Muscle of arm (tissue), 12 donors: ENCODE results near the gene R3HDM1. TPM values are rescaled to one million over a fixed set of nuclear protein-coding genes. Genes with fewer than 3 reads are reported as not detected.
"Not testable (repeated sequence)": the region's sequence is repeated elsewhere in the genome, so short reads cannot be mapped to it uniquely, and the experiment has no call there.

ENCODE experiments used
- DNase-seq: peaks from one replicate; pipeline ENCODE4 v3.0.0-alpha.2; 2013
- polyA plus RNA-seq, 12 donors: library from polyadenylated mRNA; unstranded; fragments of 120-200 nt; gene quantifications; one replicate each; pipeline ENCODE4 v1.2.1, GENCODE V29; 2013; ENCODE audit not compliant: insufficient read length in 12 of 12

R3HDM1 gene
- polyA plus RNA-seq, 12 donors: 17.0 to 45.7 (median 27.2) TPM; not detected in 1

DNA sequence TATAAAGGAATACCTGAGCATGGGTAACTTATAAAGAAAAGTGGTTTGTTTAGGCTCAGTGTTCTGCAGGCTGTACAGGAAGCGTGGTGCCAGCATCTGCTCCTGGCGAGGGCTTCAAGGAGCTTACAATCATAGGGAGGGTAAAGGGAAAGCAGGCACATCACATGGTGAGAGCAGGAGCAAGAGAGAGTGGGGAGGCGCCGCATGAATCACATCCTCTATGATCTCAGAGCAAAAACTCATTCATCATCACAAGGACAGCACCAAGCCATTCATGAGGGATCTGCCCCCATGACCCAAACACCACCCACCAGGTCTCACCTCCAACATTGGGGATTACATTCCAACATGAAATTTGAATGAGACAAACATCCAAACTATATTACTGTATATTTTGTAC, 32.5 kb downstream of the R3HDM1 start:
- DNase-seq: no peak

- DNase-seq: no peak
Measured at GRCh38 chr2:135570884-135571283, 39.6 kb downstream of the R3HDM1 start.

- no peak for DNase-seq
Measured at GRCh38 chr2:135573620-135574019, 42.3 kb downstream of the R3HDM1 start.

DNA sequence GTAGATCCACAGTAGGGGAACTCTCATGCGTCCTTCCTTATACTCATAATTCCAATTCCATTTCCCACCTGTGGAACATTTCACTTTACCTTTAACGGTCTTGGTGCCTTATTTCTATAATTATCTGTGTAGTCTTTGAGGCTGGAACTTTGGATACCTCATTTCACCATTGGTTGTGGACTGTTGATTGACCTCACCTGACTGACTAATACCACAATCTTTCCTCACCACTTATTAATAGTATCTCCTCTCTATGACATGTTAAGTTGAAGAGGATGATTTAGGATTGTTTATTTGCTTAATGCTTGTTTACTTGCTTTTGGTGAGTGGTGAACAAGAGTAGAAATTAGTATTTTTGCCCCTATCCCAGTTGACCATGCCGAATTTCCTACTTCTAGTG, 50.0 kb downstream of the R3HDM1 start:
- no peak for DNase-seq

DNA sequence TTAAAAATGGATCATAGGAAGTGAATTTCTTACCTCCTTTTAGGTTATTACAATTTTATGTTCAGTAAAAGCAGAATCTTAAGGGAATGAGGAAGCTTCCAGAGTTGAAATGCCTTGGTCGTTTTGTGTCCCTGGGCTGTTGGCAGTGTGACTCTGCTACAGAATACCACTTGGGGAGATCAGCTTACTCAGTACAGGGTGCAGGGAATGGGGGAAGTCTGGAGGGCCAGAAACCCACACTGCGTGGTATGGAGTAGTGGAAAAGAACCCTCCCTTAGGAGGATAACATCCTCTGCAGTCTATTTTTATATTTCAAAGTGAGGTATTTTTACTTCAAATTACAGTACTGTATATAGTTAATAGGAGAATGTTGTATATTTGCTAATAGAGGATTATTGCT, 51.1 kb downstream of the R3HDM1 start:
- DNase-seq: no peak

GRCh38 chr2:135585586-135585985, 54.3 kb downstream of the R3HDM1 start:
- no peak for DNase-seq

GRCh38 chr2:135586148-135586547, 54.9 kb downstream of the R3HDM1 start:
- DNase-seq: no peak

- DNase-seq: no peak
Measured at GRCh38 chr2:135587958-135588357, 56.7 kb downstream of the R3HDM1 start.

- no peak for DNase-seq
Measured at GRCh38 chr2:135590619-135591260, 59.5 kb downstream of the R3HDM1 start.

DNA sequence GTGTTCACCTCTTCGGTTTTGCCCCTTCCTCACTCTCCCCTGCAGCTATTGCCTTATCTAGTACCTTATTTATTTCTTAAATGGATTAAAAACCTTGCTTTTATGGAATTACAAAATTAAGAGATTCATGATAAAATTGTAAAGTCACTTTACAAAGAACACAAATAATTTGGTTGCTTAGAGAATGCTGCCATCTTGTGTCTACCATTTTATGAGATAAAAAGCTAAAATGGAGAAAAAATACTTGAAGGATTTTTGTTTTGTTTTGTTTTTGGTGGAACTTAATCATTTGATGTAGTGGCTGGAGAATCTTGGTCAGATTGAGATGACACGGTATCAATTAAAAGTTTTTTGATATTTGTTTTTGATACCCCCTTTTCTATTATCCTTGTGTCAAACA, 69.6 kb downstream of the R3HDM1 start:
- peak; percentile 3 for DNase-seq

- no peak for DNase-seq
Measured at GRCh38 chr2:135603543-135603942, 72.3 kb downstream of the R3HDM1 start.

DNA sequence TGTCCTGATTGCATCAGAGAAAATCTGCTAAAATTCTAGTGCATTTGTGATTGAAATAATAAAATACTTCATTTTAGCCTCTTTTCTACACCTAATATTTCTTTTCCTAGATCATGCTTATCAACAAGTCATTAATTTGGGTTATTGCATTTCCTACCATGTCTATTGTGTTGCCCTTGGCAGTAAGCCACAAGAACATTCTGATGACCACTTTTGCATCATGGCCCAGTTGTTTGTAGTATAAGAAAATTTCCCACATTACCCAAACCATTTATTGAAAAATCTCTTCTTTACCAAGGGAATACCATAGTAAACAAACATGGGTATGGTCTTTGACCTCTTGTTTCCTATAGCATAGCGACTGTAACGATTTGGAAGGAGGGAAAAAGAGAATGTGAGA, 76.3 kb downstream of the R3HDM1 start:
- no peak for DNase-seq

- DNase-seq: no peak
Measured at GRCh38 chr2:135612319-135612718, 81.0 kb downstream of the R3HDM1 start.

GRCh38 chr2:135615404-135615803, 84.1 kb downstream of the R3HDM1 start:
- DNase-seq: no peak

GRCh38 chr2:135617501-135618015, 86.3 kb downstream of the R3HDM1 start:
- no peak for DNase-seq

DNA sequence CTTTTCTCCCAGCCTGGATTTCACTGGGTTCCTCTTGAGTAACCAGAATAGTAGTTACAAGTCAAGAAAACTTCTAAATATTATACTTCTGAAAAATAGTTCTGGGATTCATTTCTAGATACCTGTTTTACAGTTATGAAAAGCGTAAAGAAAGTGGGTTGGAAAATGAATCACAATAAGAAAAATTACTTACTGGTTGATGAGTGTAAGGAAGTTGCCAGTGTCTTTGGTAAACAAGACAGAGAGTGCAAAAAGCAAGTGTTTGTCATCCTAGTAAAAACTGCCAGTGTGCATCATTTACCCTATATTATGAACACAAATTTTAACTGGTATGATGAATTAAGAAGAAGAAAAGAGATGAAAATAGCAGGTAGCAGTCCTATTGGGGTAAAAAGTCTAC, 88.9 kb downstream of the R3HDM1 start:
- DNase-seq: no peak

DNA sequence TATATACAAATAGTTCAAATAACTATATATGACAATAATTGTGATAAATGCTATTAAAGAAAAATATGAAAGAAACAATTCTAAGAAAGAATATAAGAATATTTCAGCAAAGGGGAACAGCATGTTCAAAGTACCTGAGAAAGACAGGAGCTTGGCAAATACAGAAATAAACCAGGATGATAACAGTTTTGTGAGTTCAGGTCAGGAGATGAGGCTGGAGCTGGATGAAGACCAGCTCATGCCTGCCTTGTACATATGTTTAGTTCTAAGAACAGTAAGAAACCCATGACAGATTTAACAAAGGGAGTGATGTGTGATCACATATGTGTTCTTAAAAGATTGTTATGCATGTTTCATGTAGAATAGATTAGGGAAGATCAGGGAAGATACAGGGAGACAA, 98.2 kb downstream of the R3HDM1 start:
- no peak for DNase-seq

- DNase-seq: not testable (repeated sequence)
Measured at GRCh38 chr2:135630034-135630433, 98.8 kb downstream of the R3HDM1 start.

DNA sequence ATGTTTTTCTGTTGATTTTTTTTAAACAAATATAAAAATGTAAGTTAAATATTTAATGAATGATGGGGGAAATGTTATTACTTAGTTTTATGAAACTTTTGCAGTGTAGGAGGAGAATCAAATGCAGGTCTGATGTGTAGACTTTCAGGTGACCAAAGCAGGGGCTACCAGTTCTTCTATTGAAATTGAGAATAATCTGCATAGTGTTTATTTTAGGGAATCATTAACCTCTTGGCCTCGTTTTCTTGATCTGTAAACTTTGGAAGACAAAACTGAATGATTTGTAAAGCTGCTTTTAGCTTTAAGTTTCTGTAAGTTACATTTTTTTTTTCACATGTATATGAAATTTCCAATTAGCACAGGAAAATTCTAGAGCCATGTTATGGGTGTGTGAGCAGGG, 99.2 kb downstream of the R3HDM1 start:
- no peak for DNase-seq

DNA sequence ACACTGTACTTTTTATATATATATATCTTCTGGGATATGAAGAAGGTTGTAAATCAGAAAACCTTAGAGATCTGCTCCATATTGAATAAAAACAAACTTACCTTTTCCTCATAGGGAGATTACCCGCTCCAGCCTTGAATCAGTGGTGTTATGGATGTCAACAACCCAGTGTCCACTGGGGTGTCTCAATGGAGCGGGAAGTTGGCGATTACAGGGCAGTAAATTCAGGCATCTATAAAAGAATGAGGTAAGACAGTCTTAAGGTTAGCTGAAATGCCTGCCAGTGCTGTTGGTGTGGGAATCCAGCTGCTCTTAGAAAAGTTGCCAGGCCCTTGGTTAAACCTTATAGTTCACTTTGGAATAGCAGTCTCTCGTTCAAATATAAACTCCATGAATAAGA, 102.3 kb downstream of the R3HDM1 start:
- DNase-seq: no peak

DNA sequence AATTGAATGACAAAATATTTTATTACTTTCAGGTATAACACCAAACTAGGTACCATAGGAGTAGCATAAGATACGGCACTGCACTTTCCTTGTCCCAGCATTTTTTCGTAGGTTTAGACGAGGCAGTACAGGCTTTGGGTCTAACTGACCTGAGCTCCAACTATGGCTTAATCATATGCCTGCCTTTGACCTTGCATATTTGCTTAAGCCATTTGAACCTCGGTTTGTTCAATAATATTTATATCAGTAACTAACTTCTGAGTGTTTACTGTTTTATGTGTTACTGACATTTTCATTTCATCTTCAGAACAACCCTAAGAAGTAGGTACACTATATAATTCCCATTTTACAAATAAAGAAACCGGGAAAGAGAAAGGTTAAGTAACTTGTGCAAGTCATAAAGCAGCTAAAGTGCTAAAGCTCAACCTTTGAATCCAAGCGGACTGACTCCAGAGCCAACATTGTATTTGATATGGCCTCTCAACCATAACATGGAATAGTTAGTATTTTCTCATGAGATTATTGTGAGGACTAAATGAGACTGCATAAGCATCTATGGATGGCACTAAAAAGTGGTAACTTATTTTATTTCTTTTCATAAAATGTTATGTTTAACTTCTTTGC, 104.0 kb downstream of the R3HDM1 start:
- no peak for DNase-seq

DNA sequence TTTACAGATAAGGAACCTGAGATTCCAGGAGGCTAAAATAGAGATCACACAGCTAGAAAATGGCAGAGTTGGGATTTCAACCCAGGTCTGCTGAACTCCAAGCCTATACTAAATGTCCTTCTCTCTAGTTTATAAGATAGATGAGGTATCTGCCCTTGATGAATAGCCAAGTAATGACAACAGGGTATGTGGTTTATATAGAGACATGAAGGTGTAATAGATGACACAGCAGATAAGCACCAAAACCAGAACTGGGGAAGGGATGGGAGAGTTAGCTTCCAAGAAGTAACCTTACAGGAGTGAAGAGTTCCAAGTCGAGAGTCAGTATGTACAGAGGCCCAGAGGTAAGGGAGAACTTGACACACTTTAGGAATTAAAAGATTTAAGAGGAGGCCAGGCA, 105.7 kb downstream of the R3HDM1 start:
- DNase-seq: no peak

- DNase-seq: no peak
Measured at GRCh38 chr2:135637456-135638087, 106.3 kb downstream of the R3HDM1 start.
